GM12873 (cell line): ENCODE results near the gene CAMK4.

Source experiments
- TF ChIP-seq, protein P1 (sequence below): IDR thresholded peaks from 2 replicates; pipeline ENCODE4 v1.5.1; 2012; ENCODE audit warnings: low read depth, mild to moderate bottlenecking, moderate library complexity, low read length, control low read depth; ENCODE audit not compliant: insufficient read depth; ENCODE audit errors: missing control alignments

Gene CAMK4

GRCh38 chr5:111478898-111479297 lies 254.7 kb downstream of the CAMK4 start:
- TF ChIP-seq, protein P1, sequence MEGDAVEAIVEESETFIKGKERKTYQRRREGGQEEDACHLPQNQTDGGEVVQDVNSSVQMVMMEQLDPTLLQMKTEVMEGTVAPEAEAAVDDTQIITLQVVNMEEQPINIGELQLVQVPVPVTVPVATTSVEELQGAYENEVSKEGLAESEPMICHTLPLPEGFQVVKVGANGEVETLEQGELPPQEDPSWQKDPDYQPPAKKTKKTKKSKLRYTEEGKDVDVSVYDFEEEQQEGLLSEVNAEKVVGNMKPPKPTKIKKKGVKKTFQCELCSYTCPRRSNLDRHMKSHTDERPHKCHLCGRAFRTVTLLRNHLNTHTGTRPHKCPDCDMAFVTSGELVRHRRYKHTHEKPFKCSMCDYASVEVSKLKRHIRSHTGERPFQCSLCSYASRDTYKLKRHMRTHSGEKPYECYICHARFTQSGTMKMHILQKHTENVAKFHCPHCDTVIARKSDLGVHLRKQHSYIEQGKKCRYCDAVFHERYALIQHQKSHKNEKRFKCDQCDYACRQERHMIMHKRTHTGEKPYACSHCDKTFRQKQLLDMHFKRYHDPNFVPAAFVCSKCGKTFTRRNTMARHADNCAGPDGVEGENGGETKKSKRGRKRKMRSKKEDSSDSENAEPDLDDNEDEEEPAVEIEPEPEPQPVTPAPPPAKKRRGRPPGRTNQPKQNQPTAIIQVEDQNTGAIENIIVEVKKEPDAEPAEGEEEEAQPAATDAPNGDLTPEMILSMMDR, result no peak

GRCh38 chr5:111480346-111480745 lies 256.2 kb downstream of the CAMK4 start:
- TF ChIP-seq, protein P1, result no peak

DNA sequence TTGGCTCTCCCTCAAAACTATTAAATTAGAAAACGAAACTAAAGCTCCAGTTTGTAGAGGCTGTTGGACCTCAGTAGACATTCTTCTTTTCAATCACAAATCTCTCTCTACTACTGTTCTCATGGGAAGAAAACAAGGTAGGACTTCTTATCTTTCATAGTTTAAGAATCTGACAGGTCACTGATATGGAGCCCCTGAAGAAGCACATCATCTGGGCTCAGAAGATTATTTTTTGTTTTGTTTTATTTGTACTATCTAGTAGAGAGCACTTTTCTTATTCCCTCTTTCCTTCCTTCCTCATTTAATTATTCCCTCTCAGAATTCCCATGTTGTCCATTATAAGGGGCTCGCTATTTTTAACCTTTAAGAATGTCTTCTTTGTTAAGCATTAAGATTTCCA lies 261.9 kb downstream of the CAMK4 start:
- TF ChIP-seq, protein P1, result no peak

DNA sequence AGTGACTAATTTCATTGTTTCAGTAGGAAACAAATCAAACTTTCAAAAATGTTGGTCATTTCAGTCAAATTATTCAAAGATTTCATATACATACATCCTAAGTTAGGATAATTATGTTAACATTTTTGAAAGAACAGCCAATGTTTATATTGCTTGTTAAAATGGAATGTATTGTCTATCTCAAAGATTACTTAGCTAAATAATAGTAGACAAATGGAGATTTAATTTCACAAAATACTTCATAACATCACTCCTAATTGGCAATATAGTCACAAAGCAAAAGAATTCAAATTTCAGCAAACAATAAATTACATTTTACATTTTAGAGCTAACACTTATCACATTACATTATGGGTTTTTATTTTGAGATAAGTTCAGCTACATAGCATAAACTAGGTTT lies 262.7 kb downstream of the CAMK4 start:
- TF ChIP-seq, protein P1, result no peak

DNA sequence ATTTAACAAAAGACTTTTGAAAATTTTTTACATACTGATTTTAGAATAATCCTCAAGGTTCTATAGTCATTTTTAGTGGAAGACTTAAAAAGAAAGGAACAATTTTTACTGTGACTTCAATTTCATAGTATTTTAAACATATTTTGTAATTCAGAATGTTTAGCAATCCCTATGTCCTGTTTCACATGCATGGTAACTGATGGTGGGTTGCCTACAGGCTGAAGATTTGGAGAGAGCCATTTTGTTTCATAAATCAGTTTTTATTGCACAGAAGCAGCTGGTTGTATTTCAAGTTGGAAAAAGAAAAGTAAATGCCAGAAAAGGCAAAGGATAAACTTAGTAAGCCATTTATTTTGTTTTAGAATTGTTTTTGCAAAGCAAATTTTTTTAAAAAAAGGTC lies 264.2 kb downstream of the CAMK4 start:
- TF ChIP-seq, protein P1, result no peak

- TF ChIP-seq, protein P1, result no peak
Observed at GRCh38 chr5:111493031-111493430, 268.8 kb downstream of the CAMK4 start.

- TF ChIP-seq, protein P1, result no peak
Observed at GRCh38 chr5:111494355-111494999, 270.3 kb downstream of the CAMK4 start.
